HEK293 (cell line): ENCODE measurements around the gene TTLL7.

Experiments used
- GLI2 ChIP-seq: fragments of 450-650 bp; formaldehyde crosslinking; IDR thresholded peaks from 2 replicates; pipeline ENCODE4; 2017; ENCODE audit warnings: missing biosample characterization, missing genetic modification characterization, low read depth, borderline replicate concordance
- PRDM1 ChIP-seq: fragments of 450-650 bp; formaldehyde crosslinking; IDR thresholded peaks from 2 replicates; pipeline ENCODE4; 2016; ENCODE audit warnings: missing biosample characterization, missing genetic modification characterization
- RBAK ChIP-seq: fragments of 450-650 bp; formaldehyde crosslinking; IDR thresholded peaks from 2 replicates; pipeline ENCODE4 v1.5.1; 2016; ENCODE audit warnings: missing biosample characterization, missing genetic modification characterization
- YY1 ChIP-seq: fragments of 450-650 bp; formaldehyde crosslinking; IDR thresholded peaks from 2 replicates; pipeline ENCODE4 v1.5.1; 2018; ENCODE audit warnings: missing biosample characterization, missing genetic modification characterization
- YY2 ChIP-seq: fragments of 450-650 bp; formaldehyde crosslinking; IDR thresholded peaks from 2 replicates; pipeline ENCODE4 v1.5.1; 2016; ENCODE audit warnings: missing biosample characterization, missing genetic modification characterization
- ZFP3 ChIP-seq: fragments of 450-650 bp; formaldehyde crosslinking; IDR thresholded peaks from 2 replicates; pipeline ENCODE4 v1.5.1; 2016; ENCODE audit warnings: low read depth, missing biosample characterization, missing genetic modification characterization
- ZNF112 ChIP-seq: fragments of 450-650 bp; formaldehyde crosslinking; IDR thresholded peaks from 2 replicates; pipeline ENCODE4 v1.5.0; 2017; ENCODE audit warnings: missing biosample characterization, missing genetic modification characterization
- ZNF16 ChIP-seq: fragments of 450-650 bp; formaldehyde crosslinking; IDR thresholded peaks from 2 replicates; pipeline ENCODE4 v1.5.1; 2016; ENCODE audit warnings: low read depth, missing biosample characterization, missing genetic modification characterization
- ZNF175 ChIP-seq: fragments of 450-650 bp; formaldehyde crosslinking; IDR thresholded peaks from 2 replicates; pipeline ENCODE4 v1.5.1; 2016; ENCODE audit warnings: missing biosample characterization, missing genetic modification characterization
- ZNF624 ChIP-seq: fragments of 450-650 bp; formaldehyde crosslinking; IDR thresholded peaks from 2 replicates; pipeline ENCODE4 v1.5.1; 2017; ENCODE audit warnings: missing biosample characterization, missing genetic modification characterization
- TF ChIP-seq, protein P1 (sequence below): fragments of 450-650 bp; formaldehyde crosslinking; IDR thresholded peaks from 2 replicates; pipeline ENCODE4 v1.5.1; 2016; ENCODE audit warnings: missing biosample characterization, missing genetic modification characterization
- TF ChIP-seq, protein P2 (sequence below): fragments of 450-650 bp; formaldehyde crosslinking; IDR thresholded peaks from 2 replicates; pipeline ENCODE4 v1.5.1; 2016; ENCODE audit warnings: missing biosample characterization, missing genetic modification characterization
- TF ChIP-seq, protein P3 (sequence below): fragments of 450-650 bp; formaldehyde crosslinking; IDR thresholded peaks from 2 replicates; pipeline ENCODE4 v1.5.1; 2016; ENCODE audit warnings: missing biosample characterization, missing genetic modification characterization
- TF ChIP-seq, protein P4 (sequence below): fragments of 450-650 bp; formaldehyde crosslinking; IDR thresholded peaks from 2 replicates; pipeline ENCODE4 v1.5.1; 2016; ENCODE audit warnings: missing biosample characterization, missing genetic modification characterization, borderline replicate concordance

DNA sequence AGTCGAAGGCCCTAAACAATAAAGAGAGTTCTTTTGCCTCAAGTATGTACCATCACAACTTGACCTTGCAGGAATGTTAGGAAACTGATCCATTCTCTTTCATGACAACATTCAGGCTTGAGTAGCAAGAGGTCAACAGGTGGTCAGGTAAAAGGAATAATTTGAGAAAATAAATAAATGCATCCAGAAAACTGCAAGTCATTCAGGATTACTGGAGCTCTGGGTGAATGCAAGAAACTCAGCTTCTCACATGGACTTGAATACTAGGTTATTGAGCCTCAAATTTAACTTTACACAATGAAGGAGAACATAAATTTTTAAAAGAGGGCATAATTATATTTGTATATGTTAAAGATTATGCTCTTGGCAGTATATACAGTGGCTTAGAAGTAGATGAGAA, 76.5 kb downstream of the TTLL7 start:
- TF ChIP-seq, protein P1, sequence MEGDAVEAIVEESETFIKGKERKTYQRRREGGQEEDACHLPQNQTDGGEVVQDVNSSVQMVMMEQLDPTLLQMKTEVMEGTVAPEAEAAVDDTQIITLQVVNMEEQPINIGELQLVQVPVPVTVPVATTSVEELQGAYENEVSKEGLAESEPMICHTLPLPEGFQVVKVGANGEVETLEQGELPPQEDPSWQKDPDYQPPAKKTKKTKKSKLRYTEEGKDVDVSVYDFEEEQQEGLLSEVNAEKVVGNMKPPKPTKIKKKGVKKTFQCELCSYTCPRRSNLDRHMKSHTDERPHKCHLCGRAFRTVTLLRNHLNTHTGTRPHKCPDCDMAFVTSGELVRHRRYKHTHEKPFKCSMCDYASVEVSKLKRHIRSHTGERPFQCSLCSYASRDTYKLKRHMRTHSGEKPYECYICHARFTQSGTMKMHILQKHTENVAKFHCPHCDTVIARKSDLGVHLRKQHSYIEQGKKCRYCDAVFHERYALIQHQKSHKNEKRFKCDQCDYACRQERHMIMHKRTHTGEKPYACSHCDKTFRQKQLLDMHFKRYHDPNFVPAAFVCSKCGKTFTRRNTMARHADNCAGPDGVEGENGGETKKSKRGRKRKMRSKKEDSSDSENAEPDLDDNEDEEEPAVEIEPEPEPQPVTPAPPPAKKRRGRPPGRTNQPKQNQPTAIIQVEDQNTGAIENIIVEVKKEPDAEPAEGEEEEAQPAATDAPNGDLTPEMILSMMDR (tag by site-specific recombination), result no peak
- no peak for TF ChIP-seq ZFP3 (tag by site-specific recombination)
- TF ChIP-seq, protein P2, sequence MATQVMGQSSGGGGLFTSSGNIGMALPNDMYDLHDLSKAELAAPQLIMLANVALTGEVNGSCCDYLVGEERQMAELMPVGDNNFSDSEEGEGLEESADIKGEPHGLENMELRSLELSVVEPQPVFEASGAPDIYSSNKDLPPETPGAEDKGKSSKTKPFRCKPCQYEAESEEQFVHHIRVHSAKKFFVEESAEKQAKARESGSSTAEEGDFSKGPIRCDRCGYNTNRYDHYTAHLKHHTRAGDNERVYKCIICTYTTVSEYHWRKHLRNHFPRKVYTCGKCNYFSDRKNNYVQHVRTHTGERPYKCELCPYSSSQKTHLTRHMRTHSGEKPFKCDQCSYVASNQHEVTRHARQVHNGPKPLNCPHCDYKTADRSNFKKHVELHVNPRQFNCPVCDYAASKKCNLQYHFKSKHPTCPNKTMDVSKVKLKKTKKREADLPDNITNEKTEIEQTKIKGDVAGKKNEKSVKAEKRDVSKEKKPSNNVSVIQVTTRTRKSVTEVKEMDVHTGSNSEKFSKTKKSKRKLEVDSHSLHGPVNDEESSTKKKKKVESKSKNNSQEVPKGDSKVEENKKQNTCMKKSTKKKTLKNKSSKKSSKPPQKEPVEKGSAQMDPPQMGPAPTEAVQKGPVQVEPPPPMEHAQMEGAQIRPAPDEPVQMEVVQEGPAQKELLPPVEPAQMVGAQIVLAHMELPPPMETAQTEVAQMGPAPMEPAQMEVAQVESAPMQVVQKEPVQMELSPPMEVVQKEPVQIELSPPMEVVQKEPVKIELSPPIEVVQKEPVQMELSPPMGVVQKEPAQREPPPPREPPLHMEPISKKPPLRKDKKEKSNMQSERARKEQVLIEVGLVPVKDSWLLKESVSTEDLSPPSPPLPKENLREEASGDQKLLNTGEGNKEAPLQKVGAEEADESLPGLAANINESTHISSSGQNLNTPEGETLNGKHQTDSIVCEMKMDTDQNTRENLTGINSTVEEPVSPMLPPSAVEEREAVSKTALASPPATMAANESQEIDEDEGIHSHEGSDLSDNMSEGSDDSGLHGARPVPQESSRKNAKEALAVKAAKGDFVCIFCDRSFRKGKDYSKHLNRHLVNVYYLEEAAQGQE, result no peak
- TF ChIP-seq YY2 (tag by site-specific recombination), result no peak
- no peak for TF ChIP-seq GLI2
- TF ChIP-seq, protein P3, sequence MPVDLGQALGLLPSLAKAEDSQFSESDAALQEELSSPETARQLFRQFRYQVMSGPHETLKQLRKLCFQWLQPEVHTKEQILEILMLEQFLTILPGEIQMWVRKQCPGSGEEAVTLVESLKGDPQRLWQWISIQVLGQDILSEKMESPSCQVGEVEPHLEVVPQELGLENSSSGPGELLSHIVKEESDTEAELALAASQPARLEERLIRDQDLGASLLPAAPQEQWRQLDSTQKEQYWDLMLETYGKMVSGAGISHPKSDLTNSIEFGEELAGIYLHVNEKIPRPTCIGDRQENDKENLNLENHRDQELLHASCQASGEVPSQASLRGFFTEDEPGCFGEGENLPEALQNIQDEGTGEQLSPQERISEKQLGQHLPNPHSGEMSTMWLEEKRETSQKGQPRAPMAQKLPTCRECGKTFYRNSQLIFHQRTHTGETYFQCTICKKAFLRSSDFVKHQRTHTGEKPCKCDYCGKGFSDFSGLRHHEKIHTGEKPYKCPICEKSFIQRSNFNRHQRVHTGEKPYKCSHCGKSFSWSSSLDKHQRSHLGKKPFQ (tag by site-specific recombination), result no peak
- TF ChIP-seq ZNF112 (tag by site-specific recombination), result no peak
- no peak for TF ChIP-seq YY1 (tag by site-specific recombination)
- TF ChIP-seq RBAK, result no peak
- TF ChIP-seq ZNF175, result no peak
- TF ChIP-seq, protein P4, sequence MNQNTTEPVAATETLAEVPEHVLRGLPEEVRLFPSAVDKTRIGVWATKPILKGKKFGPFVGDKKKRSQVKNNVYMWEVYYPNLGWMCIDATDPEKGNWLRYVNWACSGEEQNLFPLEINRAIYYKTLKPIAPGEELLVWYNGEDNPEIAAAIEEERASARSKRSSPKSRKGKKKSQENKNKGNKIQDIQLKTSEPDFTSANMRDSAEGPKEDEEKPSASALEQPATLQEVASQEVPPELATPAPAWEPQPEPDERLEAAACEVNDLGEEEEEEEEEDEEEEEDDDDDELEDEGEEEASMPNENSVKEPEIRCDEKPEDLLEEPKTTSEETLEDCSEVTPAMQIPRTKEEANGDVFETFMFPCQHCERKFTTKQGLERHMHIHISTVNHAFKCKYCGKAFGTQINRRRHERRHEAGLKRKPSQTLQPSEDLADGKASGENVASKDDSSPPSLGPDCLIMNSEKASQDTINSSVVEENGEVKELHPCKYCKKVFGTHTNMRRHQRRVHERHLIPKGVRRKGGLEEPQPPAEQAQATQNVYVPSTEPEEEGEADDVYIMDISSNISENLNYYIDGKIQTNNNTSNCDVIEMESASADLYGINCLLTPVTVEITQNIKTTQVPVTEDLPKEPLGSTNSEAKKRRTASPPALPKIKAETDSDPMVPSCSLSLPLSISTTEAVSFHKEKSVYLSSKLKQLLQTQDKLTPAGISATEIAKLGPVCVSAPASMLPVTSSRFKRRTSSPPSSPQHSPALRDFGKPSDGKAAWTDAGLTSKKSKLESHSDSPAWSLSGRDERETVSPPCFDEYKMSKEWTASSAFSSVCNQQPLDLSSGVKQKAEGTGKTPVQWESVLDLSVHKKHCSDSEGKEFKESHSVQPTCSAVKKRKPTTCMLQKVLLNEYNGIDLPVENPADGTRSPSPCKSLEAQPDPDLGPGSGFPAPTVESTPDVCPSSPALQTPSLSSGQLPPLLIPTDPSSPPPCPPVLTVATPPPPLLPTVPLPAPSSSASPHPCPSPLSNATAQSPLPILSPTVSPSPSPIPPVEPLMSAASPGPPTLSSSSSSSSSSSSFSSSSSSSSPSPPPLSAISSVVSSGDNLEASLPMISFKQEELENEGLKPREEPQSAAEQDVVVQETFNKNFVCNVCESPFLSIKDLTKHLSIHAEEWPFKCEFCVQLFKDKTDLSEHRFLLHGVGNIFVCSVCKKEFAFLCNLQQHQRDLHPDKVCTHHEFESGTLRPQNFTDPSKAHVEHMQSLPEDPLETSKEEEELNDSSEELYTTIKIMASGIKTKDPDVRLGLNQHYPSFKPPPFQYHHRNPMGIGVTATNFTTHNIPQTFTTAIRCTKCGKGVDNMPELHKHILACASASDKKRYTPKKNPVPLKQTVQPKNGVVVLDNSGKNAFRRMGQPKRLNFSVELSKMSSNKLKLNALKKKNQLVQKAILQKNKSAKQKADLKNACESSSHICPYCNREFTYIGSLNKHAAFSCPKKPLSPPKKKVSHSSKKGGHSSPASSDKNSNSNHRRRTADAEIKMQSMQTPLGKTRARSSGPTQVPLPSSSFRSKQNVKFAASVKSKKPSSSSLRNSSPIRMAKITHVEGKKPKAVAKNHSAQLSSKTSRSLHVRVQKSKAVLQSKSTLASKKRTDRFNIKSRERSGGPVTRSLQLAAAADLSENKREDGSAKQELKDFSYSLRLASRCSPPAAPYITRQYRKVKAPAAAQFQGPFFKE, result no peak
- TF ChIP-seq ZNF16 (tag by site-specific recombination), result no peak
- no peak for TF ChIP-seq ZNF624
- TF ChIP-seq PRDM1, result no peak
